ENCODE measurements around the gene UNC5B.

GRCh38 chr10:71274901-71275796, 62.8 kb downstream of the UNC5B start:
- no peak for TF ChIP-seq CTCF (IDR thresholded peaks at IDR 0.05)
- no peak for TF ChIP-seq EP300 (IDR thresholded peaks at IDR 0.05)
- no peak for TF ChIP-seq POLR2A (IDR thresholded peaks at IDR 0.05)

Measured in sigmoid colon (tissue), 4 donors.